ENCODE data around the gene TEX261.

The TEX261 gene

GRCh38 chr2:70937866-70938585, 56.6 kb downstream of the TEX261 start:
- H3K4me3 ChIP-seq (ENCODE audit: low read depth, low read length) = no peak overlapping the region

GRCh38 chr2:70936979-70937811, 57.5 kb downstream of the TEX261 start:
- H3K4me3 ChIP-seq (ENCODE audit: low read depth, low read length) = no peak overlapping the region

- no peak overlapping the region for H3K4me3 ChIP-seq (ENCODE audit: low read depth, low read length)
These were observed 58.3 kb downstream of the TEX261 start for GRCh38 chr2:70936165-70936978.

Measured in iPS-11a (cell line).